Right kidney (tissue), 1 donor: ENCODE measurements around the gene DPPA5.
"Not testable (repeated sequence)": the region's sequence is repeated elsewhere in the genome, so short reads cannot be mapped to it uniquely, and the experiment has no call there.

Source experiments
- DNase-seq: peaks from one replicate; pipeline ENCODE4 v3.0.0-alpha.2; 2016

Gene DPPA5

GRCh38 chr6:73364121-73364520 is 10.0 kb upstream of the DPPA5 start:
- no peak for DNase-seq

- no peak for DNase-seq
Observed at GRCh38 chr6:73363537-73363875, 9.4 kb upstream of the DPPA5 start.

GRCh38 chr6:73362869-73363536 is 8.9 kb upstream of the DPPA5 start:
- DNase-seq = no peak

- no peak for DNase-seq
Observed at GRCh38 chr6:73362358-73362757, 8.3 kb upstream of the DPPA5 start, which contains the start of gene KHDC3L. KHDC3L (plus strand) TSS chr6:73362658; CDS start chr6:73362730, 72 bp downstream.

GRCh38 chr6:73349311-73349710 is 4.8 kb downstream of the DPPA5 start:
- no peak for DNase-seq

- DNase-seq = no peak
Observed at GRCh38 chr6:73348550-73349204, 5.4 kb downstream of the DPPA5 start.

GRCh38 chr6:73343164-73343563 is 10.9 kb downstream of the DPPA5 start:
- DNase-seq = no peak

- DNase-seq = no peak
Observed at GRCh38 chr6:73342174-73342573, 11.9 kb downstream of the DPPA5 start.

- no peak for DNase-seq
Observed at GRCh38 chr6:73341335-73341734, 12.7 kb downstream of the DPPA5 start.

GRCh38 chr6:73340048-73340447 is 14.0 kb downstream of the DPPA5 start:
- DNase-seq = no peak

GRCh38 chr6:73339340-73339739 is 14.7 kb downstream of the DPPA5 start:
- no peak for DNase-seq

- no peak for DNase-seq
Observed at GRCh38 chr6:73329201-73329600, 24.9 kb downstream of the DPPA5 start.

- DNase-seq = no peak
Observed at GRCh38 chr6:73328790-73329189, 25.3 kb downstream of the DPPA5 start.

- DNase-seq = no peak
Observed at GRCh38 chr6:73325656-73326055, 28.4 kb downstream of the DPPA5 start.

- DNase-seq = no peak
Observed at GRCh38 chr6:73323323-73323722, 30.8 kb downstream of the DPPA5 start.

GRCh38 chr6:73314577-73315492 is 39.2 kb downstream of the DPPA5 start:
- peak; percentile 58 for DNase-seq

- not testable (repeated sequence) for DNase-seq
Observed at GRCh38 chr6:73310503-73310845, 43.6 kb downstream of the DPPA5 start.

- DNase-seq = peak; percentile 92
Observed at GRCh38 chr6:73309785-73310502, 44.1 kb downstream of the DPPA5 start.

- DNase-seq = no peak
Observed at GRCh38 chr6:73309535-73309784, 44.6 kb downstream of the DPPA5 start.

GRCh38 chr6:73308712-73309534 is 45.2 kb downstream of the DPPA5 start:
- no peak for DNase-seq

GRCh38 chr6:73303773-73304172 is 50.3 kb downstream of the DPPA5 start:
- DNase-seq = not testable (repeated sequence)
